SK-N-SH (cell line): ENCODE measurements around the gene PRELID3B. TPM values are rescaled to one million over a fixed set of nuclear protein-coding genes. Genes with fewer than 3 reads are reported as not detected.

Experiments
- CTCF ChIA-PET: fragments of 300-600, 350-600 bp; formaldehyde crosslinking; extraction: SDS; loops from one replicate; lab custom pipeline; 2021; lab: Yijun Ruan, JAX
- POLR2A ChIA-PET: fragments of 350-600 bp; sonication (Branson Sonifier 250); formaldehyde crosslinking; extraction: SDS; loops from one replicate; lab custom pipeline; 2020; ENCODE audit warnings: antibody characterized with exemption, inconsistent platforms; lab: Yijun Ruan, JAX
- DNase-seq: peaks from one replicate; pipeline ENCODE4 v3.0.0; 2012
- H2AFZ ChIP-seq: fragments of 200-600 bp; sonication (generic); 2 replicates; pipeline ENCODE4 v1.8.1; 2016; ENCODE audit warnings: antibody characterized with exemption, mild to moderate bottlenecking, low read depth
- H3F3A ChIP-seq: fragments of 200-600 bp; sonication (generic); replicated peaks from 2 replicates; pipeline ENCODE3; 2016; ENCODE audit warnings: antibody characterized with exemption, mild to moderate bottlenecking; ENCODE audit not compliant: insufficient read depth
- H3K27ac ChIP-seq, 2 experiments: fragments of 200-500 bp in 1 of 2; fragments of 200-600 bp in 1 of 2; sonication (Bioruptor generic) in 1 of 2; sonication (generic), shearing (Covaris generic) in 1 of 2; 2 replicates each; pipeline versions ENCODE4 v1.5.1 to v1.6.1; 2014 to 2016; ENCODE audit warnings: low read depth in 2 of 2, inconsistent platforms in 1 of 2, low read length in 1 of 2, mild to moderate bottlenecking in 1 of 2, mixed read lengths in 1 of 2
- H3K27me3 ChIP-seq: fragments of 200-600 bp; sonication (generic), shearing (Covaris generic); 2 replicates; pipeline ENCODE4 v1.6.1; 2016; ENCODE audit warnings: mixed run types; ENCODE audit not compliant: insufficient read depth
- H3K36me3 ChIP-seq, 2 experiments: fragments of 200-500 bp in 1 of 2; fragments of 200-600 bp in 1 of 2; sonication (Bioruptor generic) in 1 of 2; sonication (generic) in 1 of 2; replicated peaks in 1 of 2; 2 replicates each; pipeline versions ENCODE3 to v1.5.1; 2014 to 2016; ENCODE audit warnings: low read length in 1 of 2, mild to moderate bottlenecking in 1 of 2; ENCODE audit not compliant: insufficient read depth in 2 of 2, control insufficient read depth in 1 of 2
- H3K4me1 ChIP-seq, 2 experiments: fragments of 200-500 bp in 1 of 2; fragments of 200-600 bp in 1 of 2; sonication (Bioruptor generic) in 1 of 2; sonication (generic), shearing (Covaris generic) in 1 of 2; 2 replicates each; pipeline versions ENCODE4 v1.5.1 to v1.6.1; 2014 to 2016; ENCODE audit warnings: low read depth in 1 of 2, low read length in 1 of 2, mixed run types in 1 of 2; ENCODE audit not compliant: insufficient read depth in 2 of 2, control insufficient read depth in 1 of 2
- H3K4me2 ChIP-seq: fragments of 200-600 bp; sonication (generic), shearing (Covaris generic); 2 replicates; pipeline ENCODE4 v1.6.1; 2017; ENCODE audit warnings: mixed run types
- H3K4me3 ChIP-seq, 2 experiments: fragments of 200-500 bp in 1 of 2; fragments of 200-600 bp in 1 of 2; sonication (Bioruptor generic) in 1 of 2; sonication (generic), shearing (Covaris generic) in 1 of 2; 2 replicates each; pipeline versions ENCODE4 v1.5.1 to v1.8.1; 2014 to 2016; ENCODE audit warnings: low read depth in 2 of 2, inconsistent platforms in 1 of 2, low read length in 1 of 2, mild to moderate bottlenecking in 1 of 2, mixed read lengths in 1 of 2, moderate library complexity in 1 of 2
- H3K79me2 ChIP-seq: fragments of 200-600 bp; sonication (generic); 2 replicates; pipeline ENCODE4 v1.8.1; 2017; ENCODE audit warnings: mild to moderate bottlenecking; ENCODE audit not compliant: insufficient read depth
- H3K9ac ChIP-seq: fragments of 200-600 bp; sonication (generic); 2 replicates; pipeline ENCODE4 v1.6.1; 2017; ENCODE audit warnings: mixed run types
- H3K9me2 ChIP-seq: fragments of 200-600 bp; sonication (generic); 2 replicates; pipeline ENCODE4 v1.6.1; 2017; ENCODE audit warnings: mixed run types
- H3K9me3 ChIP-seq: fragments of 200-600 bp; sonication (generic); 2 replicates; pipeline ENCODE4 v1.6.1; 2017; ENCODE audit warnings: mixed run types, mild to moderate bottlenecking, moderate library complexity
- H4K20me1 ChIP-seq: fragments of 200-600 bp; sonication (generic); 2 replicates; pipeline ENCODE4 v1.6.1; 2017; ENCODE audit warnings: mild to moderate bottlenecking, mixed run types; ENCODE audit not compliant: insufficient read depth
- EP300 ChIP-seq, 2 experiments: IDR thresholded peaks; 2 replicates each; pipeline versions ENCODE4 v1.4.0 to v1.6.1; 2012; ENCODE audit warnings: borderline replicate concordance in 1 of 2, low read depth in 1 of 2, low read length in 1 of 2
- FOSL2 ChIP-seq: IDR thresholded peaks from 2 replicates; pipeline ENCODE4 v1.4.0; 2012; ENCODE audit warnings: low read depth, mild to moderate bottlenecking, moderate library complexity, borderline replicate concordance
- GABPA ChIP-seq: IDR thresholded peaks from 2 replicates; pipeline ENCODE4 v1.4.0; 2012; ENCODE audit warnings: low read depth, mild to moderate bottlenecking
- GATA2 ChIP-seq: sonication (generic); formaldehyde crosslinking; IDR thresholded peaks from 2 replicates; pipeline ENCODE4 v1.5.0; 2020; ENCODE audit warnings: mild to moderate bottlenecking, missing genetic modification reagents
- IRF3 ChIP-seq: fragments of 150-350 bp; IDR thresholded peaks from 2 replicates; pipeline ENCODE4 v1.6.1; 2016; ENCODE audit warnings: mild to moderate bottlenecking, low read depth, low read length
- JUND ChIP-seq: IDR thresholded peaks from 2 replicates; pipeline ENCODE4 v1.4.0; 2012
- MAX ChIP-seq: IDR thresholded peaks from 2 replicates; pipeline ENCODE4 v1.4.0; 2012; ENCODE audit warnings: low read depth
- MXI1 ChIP-seq: IDR thresholded peaks from 2 replicates; pipeline ENCODE4 v1.6.1; 2012; ENCODE audit warnings: mild to moderate bottlenecking, low read depth, low read length, improper control_type of control experiment
- NFIC ChIP-seq: IDR thresholded peaks from 2 replicates; pipeline ENCODE4 v1.4.0; 2012; ENCODE audit warnings: borderline replicate concordance
- NRF1 ChIP-seq: IDR thresholded peaks from 2 replicates; pipeline ENCODE4 v1.6.1; 2012; ENCODE audit warnings: low read depth, mild to moderate bottlenecking, low read length
- PBX3 ChIP-seq: IDR thresholded peaks from 2 replicates; pipeline ENCODE4; 2012
- RCOR1 ChIP-seq: fragments of 150-350 bp; IDR thresholded peaks from 2 replicates; pipeline ENCODE4 v1.6.1; 2017; ENCODE audit warnings: antibody characterized with exemption, low read length
- SIN3A ChIP-seq: IDR thresholded peaks from 2 replicates; pipeline ENCODE4 v1.6.1; 2012; ENCODE audit warnings: low read depth, mild to moderate bottlenecking, low read length, moderate library complexity, borderline replicate concordance
- SMC3 ChIP-seq: IDR thresholded peaks from 2 replicates; pipeline ENCODE4 v1.6.1; 2012; ENCODE audit warnings: low read depth, low read length, improper control_type of control experiment
- TAF1 ChIP-seq: IDR thresholded peaks from 2 replicates; pipeline ENCODE4 v1.6.1; 2012; ENCODE audit warnings: low read depth, mild to moderate bottlenecking, low read length, moderate library complexity, borderline replicate concordance
- USF1 ChIP-seq: IDR thresholded peaks from 2 replicates; pipeline ENCODE4 v1.4.0; 2012; ENCODE audit warnings: low read depth, borderline replicate concordance
- USF2 ChIP-seq: fragments of 150-350 bp; IDR thresholded peaks from 2 replicates; pipeline ENCODE4 v1.6.1; 2017; ENCODE audit warnings: antibody characterized with exemption, low read length, low read depth, borderline replicate concordance
- YY1 ChIP-seq: IDR thresholded peaks from 2 replicates; pipeline ENCODE4 v1.4.0; 2012; ENCODE audit warnings: low read depth, mild to moderate bottlenecking
- WGBS: methylation state at CpG from one replicate; pipeline ENCODE4 v1.1.6; 2017; ENCODE audit warnings: low lambda C conversion rate; 5-methylcytosine and 5-hydroxymethylcytosine counted together
- polyA plus RNA-seq, 3 experiments: library from polyadenylated mRNA; depleted of rRNA; stranded (reverse); fragments of >200 nt; gene quantifications; 2 replicates each; pipeline ENCODE4 v1.2.3, GENCODE V29; 2012

The PRELID3B gene
- polyA plus RNA-seq, 1 of the 3 experiments (the other 2 are of a cell fraction), result 20.9 TPM

- POLR2A ChIA-PET, result no interaction called here
- no peak for DNase-seq
- TF ChIP-seq FOSL2 (peak; percentile 21; the same call in 1 of the 2 replicates), EP300 (IDR thresholded peaks at IDR 0.05; ENCODE audit: borderline replicate concordance in 1 of 2, low read depth in 1 of 2, low read length in 1 of 2) (no peak)
- CTCF ChIA-PET, result interaction anchor here (0.8 to 1.2 kb wide), 3 partner anchors 60 to 468 kb away, joined by 3 to 4 read pairs (median 3); no protein-coding TSS in a partner anchor
- H2AFZ ChIP-seq, result no peak overlapping the region
- whole genome bisulfite sequencing, result 87% methylated on average over 8 of the region's 8 CpGs
- peaks cover 39% of the 10 kb centered on the region for H4K20me1 ChIP-seq
- H3K36me3 ChIP-seq, result peaks cover 55 to 78% of the 10 kb centered on the region in 2 experiments
- H3K9me3 ChIP-seq, result no peaks in the 10 kb centered on the region
- H3K4me2 ChIP-seq, result peak overlapping the region; percentile 92
- no peaks in the 10 kb centered on the region for H3K9me2 ChIP-seq
- H3K4me1 ChIP-seq, result peaks cover 30 to 45% of the 10 kb centered on the region in 2 experiments; a peak in 3 of 4 replicates
- no peak overlapping the region for H3K4me3 ChIP-seq
- peak overlapping the region in 1 of 2 experiments; percentile 31; a peak in 3 of 4 replicates for H3K27ac ChIP-seq
- peaks cover 6% of the 10 kb centered on the region for H3F3A ChIP-seq
- H3K9ac ChIP-seq, result no peak overlapping the region
- H3K27me3 ChIP-seq, result no peaks in the 10 kb centered on the region
- H3K79me2 ChIP-seq, result peaks cover 79% of the 10 kb centered on the region
Observed at GRCh38 chr20:59027741-59028320, 14.8 kb downstream of the PRELID3B start.

- Histone ChIP-seq H3K27me3 (no peaks in the 10 kb centered on the region), H3K4me3 (no peak overlapping the region), H3F3A (peaks cover 11% of the 10 kb centered on the region), H3K36me3 (peaks cover 59 to 78% of the 10 kb centered on the region in 2 experiments)
- CTCF ChIA-PET, result interaction anchor here (0.9 to 1.2 kb wide), 3 partner anchors 157 to 429 kb away, joined by 3 to 4 read pairs (median 3); no protein-coding TSS in a partner anchor
- POLR2A ChIA-PET, result no interaction called here
- TF ChIP-seq TAF1 (no peak), GATA2 (no peak), MXI1 (no peak), EP300 (IDR thresholded peaks at IDR 0.05; ENCODE audit: borderline replicate concordance in 1 of 2, low read depth in 1 of 2, low read length in 1 of 2) (no peak), SIN3A (no peak), NFIC (no peak), GABPA (no peak), USF1 (no peak), NRF1 (no peak), USF2 (no peak), PBX3 (no peak), IRF3 (no peak), RCOR1 (no peak), JUND (no peak), FOSL2 (no peak), SMC3 (no peak), MAX (no peak), YY1 (no peak)
- TF ChIP-seq, all 33 proteins: peak for 0
- DNase-seq, result no peak
- H4K20me1 ChIP-seq, result peaks cover 39% of the 10 kb centered on the region
- H3K79me2 ChIP-seq, result peaks cover 79% of the 10 kb centered on the region
- H3K27ac ChIP-seq, result peak overlapping the region in 1 of 2 experiments; percentile 31; a peak in 3 of 4 replicates
- no peaks in the 10 kb centered on the region for H3K9me2 ChIP-seq
- no peaks in the 10 kb centered on the region for H3K9me3 ChIP-seq
- H3K4me2 ChIP-seq, result peak overlapping the region; percentile 92
- peaks cover 30 to 44% of the 10 kb centered on the region in 2 experiments; a peak in 3 of 4 replicates for H3K4me1 ChIP-seq
- no peak overlapping the region for H3K9ac ChIP-seq
- no peak overlapping the region for H2AFZ ChIP-seq
- WGBS, result 92% methylated on average over 5 of the region's 5 CpGs
Observed at GRCh38 chr20:59026904-59027740, 15.5 kb downstream of the PRELID3B start.
